ENCODE measurements around the gene CARD9.

DNA sequence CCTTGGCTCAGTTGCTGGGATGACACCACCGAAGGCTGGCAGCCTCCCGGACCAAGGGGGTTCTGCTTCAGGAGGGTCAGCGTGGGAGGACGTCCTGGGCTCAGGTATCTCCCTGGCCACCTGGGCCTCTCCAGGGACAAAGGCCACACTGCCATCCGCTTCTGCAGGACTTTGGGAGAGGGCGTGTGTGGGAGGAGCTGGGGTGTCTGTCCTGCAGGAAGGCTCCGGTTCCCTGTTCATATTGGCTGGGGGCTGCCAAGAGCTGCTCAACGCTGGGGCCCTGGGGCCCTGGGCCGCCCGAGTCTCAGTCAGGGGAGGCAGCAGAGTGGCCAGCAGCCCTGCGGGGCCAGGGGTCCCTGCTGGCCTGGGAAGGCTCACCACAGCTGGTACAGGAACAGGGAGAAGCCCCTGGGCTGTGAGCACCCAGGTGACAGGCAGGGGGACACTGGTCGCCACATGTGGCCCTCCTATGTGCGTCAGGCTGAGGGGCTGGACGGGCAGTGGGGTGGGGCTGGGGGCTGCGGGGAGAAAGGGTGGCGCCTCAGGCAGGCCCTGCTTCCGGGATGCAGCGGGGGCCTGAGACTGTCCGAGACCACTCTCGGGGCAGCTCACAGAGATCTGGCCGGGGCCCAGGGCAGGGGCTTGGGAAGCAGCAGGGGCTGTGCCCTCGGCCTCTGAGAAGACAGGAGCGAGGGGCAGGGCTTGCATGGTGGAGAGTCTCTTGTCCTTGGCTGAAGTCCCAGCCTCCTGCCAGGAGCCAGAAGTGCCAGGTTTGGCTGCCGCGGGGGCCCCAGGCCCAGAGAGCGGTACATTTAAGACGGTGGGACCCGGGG lies 4.9 kb upstream of the CARD9 start:
- no peak for TF ChIP-seq POLR2AphosphoS5 (IDR thresholded peaks at IDR 0.05)
- TF ChIP-seq, protein P1, sequence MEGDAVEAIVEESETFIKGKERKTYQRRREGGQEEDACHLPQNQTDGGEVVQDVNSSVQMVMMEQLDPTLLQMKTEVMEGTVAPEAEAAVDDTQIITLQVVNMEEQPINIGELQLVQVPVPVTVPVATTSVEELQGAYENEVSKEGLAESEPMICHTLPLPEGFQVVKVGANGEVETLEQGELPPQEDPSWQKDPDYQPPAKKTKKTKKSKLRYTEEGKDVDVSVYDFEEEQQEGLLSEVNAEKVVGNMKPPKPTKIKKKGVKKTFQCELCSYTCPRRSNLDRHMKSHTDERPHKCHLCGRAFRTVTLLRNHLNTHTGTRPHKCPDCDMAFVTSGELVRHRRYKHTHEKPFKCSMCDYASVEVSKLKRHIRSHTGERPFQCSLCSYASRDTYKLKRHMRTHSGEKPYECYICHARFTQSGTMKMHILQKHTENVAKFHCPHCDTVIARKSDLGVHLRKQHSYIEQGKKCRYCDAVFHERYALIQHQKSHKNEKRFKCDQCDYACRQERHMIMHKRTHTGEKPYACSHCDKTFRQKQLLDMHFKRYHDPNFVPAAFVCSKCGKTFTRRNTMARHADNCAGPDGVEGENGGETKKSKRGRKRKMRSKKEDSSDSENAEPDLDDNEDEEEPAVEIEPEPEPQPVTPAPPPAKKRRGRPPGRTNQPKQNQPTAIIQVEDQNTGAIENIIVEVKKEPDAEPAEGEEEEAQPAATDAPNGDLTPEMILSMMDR (IDR thresholded peaks at IDR 0.05) = no peak

Measured in transverse colon (tissue), 4 donors.